H9 (cell line): ENCODE measurements around the gene ECD. TPM values are rescaled to one million over a fixed set of nuclear protein-coding genes. Genes with fewer than 3 reads are reported as not detected.

Experiments used
- DNase-seq: peaks from one replicate; pipeline ENCODE4 v3.0.0-alpha.2; 2017
- H2AFZ ChIP-seq: one replicate; pipeline ENCODE4 v1.6.1; 2013; ENCODE audit warnings: mild to moderate bottlenecking, low read length, control low read depth, moderate library complexity
- H2AK5ac ChIP-seq: 2 replicates; pipeline ENCODE4 v1.6.1; 2013; ENCODE audit warnings: low read length, control low read depth, mixed read lengths; ENCODE audit not compliant: insufficient read length
- H2BK120ac ChIP-seq: one replicate; pipeline ENCODE4 v1.6.1; 2013; ENCODE audit warnings: low read depth, mild to moderate bottlenecking, low read length, control low read depth, inconsistent platforms; ENCODE audit not compliant: poor library complexity, severe bottlenecking
- H2BK12ac ChIP-seq: 2 replicates; pipeline ENCODE4 v1.6.1; 2013; ENCODE audit warnings: low read length, control low read depth, mixed read lengths, low read depth; ENCODE audit not compliant: insufficient read length
- H2BK15ac ChIP-seq: 2 replicates; pipeline ENCODE4 v1.6.1; 2013; ENCODE audit warnings: low read depth, low read length, control low read depth
- H2BK20ac ChIP-seq: one replicate; pipeline ENCODE4 v1.6.1; 2013; ENCODE audit warnings: low read depth, mild to moderate bottlenecking, low read length, control low read depth, inconsistent platforms; ENCODE audit not compliant: poor library complexity, severe bottlenecking
- H2BK5ac ChIP-seq: 2 replicates; pipeline ENCODE4 v1.6.1; 2013; ENCODE audit warnings: low read length, control low read depth, mixed read lengths; ENCODE audit not compliant: insufficient read length
- H3K14ac ChIP-seq: 2 replicates; pipeline ENCODE4 v1.6.1; 2013; ENCODE audit warnings: low read length, control low read depth; ENCODE audit not compliant: insufficient read depth
- H3K18ac ChIP-seq: 2 replicates; pipeline ENCODE4 v1.6.1; 2013; ENCODE audit warnings: low read depth, mild to moderate bottlenecking, mixed read lengths, low read length, control low read depth; ENCODE audit not compliant: insufficient read length
- H3K23ac ChIP-seq: 2 replicates; pipeline ENCODE4 v1.6.1; 2013; ENCODE audit warnings: low read length, control low read depth, mixed read lengths, low read depth; ENCODE audit not compliant: insufficient read length
- H3K23me2 ChIP-seq: 2 replicates; pipeline ENCODE4 v1.6.1; 2013; ENCODE audit warnings: low read depth, mild to moderate bottlenecking, mixed read lengths, low read length, control low read depth; ENCODE audit not compliant: insufficient read length, poor library complexity, severe bottlenecking
- H3K27ac ChIP-seq: 2 replicates; pipeline ENCODE4 v1.5.1; 2013; ENCODE audit warnings: low read length, control low read depth, mixed read lengths, low read depth; ENCODE audit not compliant: insufficient read length
- H3K27me3 ChIP-seq: 2 replicates; pipeline ENCODE4 v1.6.1; 2013; ENCODE audit warnings: low read length, control low read depth, inconsistent platforms; ENCODE audit not compliant: insufficient read depth
- H3K4ac ChIP-seq: 2 replicates; pipeline ENCODE4 v1.6.1; 2013; ENCODE audit warnings: low read depth, mild to moderate bottlenecking, control low read depth, inconsistent platforms, low read length, moderate library complexity
- H3K4me1 ChIP-seq: 2 replicates; pipeline ENCODE4 v1.6.1; 2013; ENCODE audit warnings: low read length, control low read depth, inconsistent platforms; ENCODE audit not compliant: insufficient read depth
- H3K4me2 ChIP-seq: 2 replicates; pipeline ENCODE4 v1.6.1; 2013; ENCODE audit warnings: low read length, control low read depth, mixed read lengths; ENCODE audit not compliant: insufficient read length, insufficient read depth
- H3K56ac ChIP-seq: 2 replicates; pipeline ENCODE4 v1.6.1; 2013; ENCODE audit warnings: low read depth, mild to moderate bottlenecking, mixed read lengths, low read length, control low read depth; ENCODE audit not compliant: insufficient read length
- H3K79me1 ChIP-seq: 2 replicates; pipeline ENCODE4 v1.6.1; 2013; ENCODE audit warnings: low read depth, mild to moderate bottlenecking, moderate library complexity, low read length, control low read depth, inconsistent platforms; ENCODE audit not compliant: insufficient read depth, poor library complexity, severe bottlenecking
- H3K79me2 ChIP-seq: 2 replicates; pipeline ENCODE4 v1.6.1; 2013; ENCODE audit warnings: low read length, control low read depth, inconsistent platforms; ENCODE audit not compliant: insufficient read depth
- H3K9ac ChIP-seq: 2 replicates; pipeline ENCODE4 v1.6.1; 2013; ENCODE audit warnings: low read length, control low read depth, mixed read lengths; ENCODE audit not compliant: insufficient read length; ENCODE audit errors: extremely low read depth
- H3K9me3 ChIP-seq: one replicate; pipeline ENCODE4 v1.6.1; 2013; ENCODE audit warnings: low read depth, low read length, inconsistent platforms; ENCODE audit not compliant: control insufficient read depth
- H3T11ph ChIP-seq: one replicate; pipeline ENCODE4 v1.6.1; 2013; ENCODE audit warnings: mild to moderate bottlenecking, low read length, control low read depth, inconsistent platforms
- H4K20me1 ChIP-seq: one replicate; pipeline ENCODE4 v1.6.1; 2013; ENCODE audit not compliant: control insufficient read depth, insufficient read length, insufficient read depth
- H4K5ac ChIP-seq: 2 replicates; pipeline ENCODE4 v1.6.1; 2013; ENCODE audit warnings: low read depth, mild to moderate bottlenecking, mixed read lengths, low read length, control low read depth; ENCODE audit not compliant: insufficient read length
- H4K8ac ChIP-seq: replicated peaks from 2 replicates; pipeline ENCODE4 v1.6.1; 2013; ENCODE audit warnings: low read length, control low read depth, mixed read lengths, low read depth; ENCODE audit not compliant: insufficient read length
- H4K91ac ChIP-seq: 2 replicates; pipeline ENCODE4 v1.6.1; 2013; ENCODE audit warnings: low read depth, mild to moderate bottlenecking, moderate library complexity, mixed read lengths, low read length, control low read depth; ENCODE audit not compliant: insufficient read length
- H3K27ac Mint-ChIP-seq, 3 experiments: 2 replicates in 2 of 3; 3 replicates in 1 of 3; pipeline ENCODE4 v1.8.0; 2020 to 2021; ENCODE audit warnings: mixed read lengths in 3 of 3, mild to moderate bottlenecking in 1 of 3, moderate library complexity in 1 of 3
- H3K27me3 Mint-ChIP-seq: 2 replicates; pipeline ENCODE4 v1.8.0; 2021; ENCODE audit warnings: low read depth, mild to moderate bottlenecking, moderate library complexity, mixed read lengths
- H3K36me3 Mint-ChIP-seq, 3 experiments: 2 replicates in 2 of 3; 3 replicates in 1 of 3; pipeline ENCODE4 v1.8.0; 2020 to 2021; ENCODE audit warnings: low read depth in 3 of 3, mixed read lengths in 3 of 3; ENCODE audit not compliant: insufficient read depth in 1 of 3
- H3K4me1 Mint-ChIP-seq, 2 experiments: 2 replicates each; pipeline ENCODE4 v1.8.0; 2020; ENCODE audit warnings: mixed read lengths in 2 of 2
- H3K4me3 Mint-ChIP-seq, 2 experiments: 2 replicates in 1 of 2; 3 replicates in 1 of 2; pipeline ENCODE4 v1.8.0; 2020 to 2021; ENCODE audit warnings: mild to moderate bottlenecking in 2 of 2, mixed read lengths in 2 of 2, moderate library complexity in 1 of 2
- H3K9me3 Mint-ChIP-seq, 2 experiments: 2 replicates in 1 of 2; 3 replicates in 1 of 2; pipeline ENCODE4 v1.8.0; 2020; ENCODE audit warnings: mild to moderate bottlenecking in 2 of 2, mixed read lengths in 2 of 2, moderate library complexity in 1 of 2
- CTCF ChIP-seq: fragments of 200-600 bp; sonication (generic); conservative IDR thresholded peaks from 3 replicates; pipeline ENCODE4 v1.8.0; 2021; ENCODE audit warnings: antibody characterized with exemption, mild to moderate bottlenecking
- WGBS: extraction: QIAGEN DNeasy Blood & Tissue Kit; methylation state at CpG from one replicate; pipeline ENCODE4 v1.1.7; 2013; ENCODE audit warnings: missing lambda C conversion rate, low lambda C conversion rate, mixed read lengths; ENCODE audit not compliant: insufficient read length; ENCODE audit errors: extremely low coverage; 5-methylcytosine and 5-hydroxymethylcytosine counted together
- total RNA-seq: library from RNA; stranded (reverse); gene quantifications from 2 replicates; pipeline ENCODE4 v1.2.1, GENCODE V29; 2021

ECD gene
- total RNA-seq, 1 experiment from 2014 or later: 41.6 TPM

GRCh38 chr10:73168465-73168803, 626 bp upstream of the ECD start:
- H3K23ac ChIP-seq: no peak overlapping the region
- H3K27ac ChIP-seq: peak overlapping the region; percentile 34
- H3K14ac ChIP-seq: peak overlapping the region; percentile 21; the same call in 1 of the 2 replicates
- no peak overlapping the region for H4K8ac ChIP-seq
- WGBS: no CpG with 5 or more reads among the region's 6 CpGs
- no peaks in the 10 kb centered on the region for H3K9me3 ChIP-seq
- Mint-ChIP-seq H3K27ac (peak overlapping the region; percentile 95 to 99 (median 98)), H3K9me3 (peaks cover 0 to 3% of the 10 kb centered on the region in 2 experiments; a peak in 1 of 5 replicates), H3K27me3 (no peaks in the 10 kb centered on the region), H3K4me3 (peak overlapping the region; percentile 99 to 100), H3K4me1 (peaks cover 13 to 14% of the 10 kb centered on the region in 2 experiments), H3K36me3 (peaks cover 4 to 20% (median 9%) of the 10 kb centered on the region in 3 experiments)
- no peaks in the 10 kb centered on the region for H4K20me1 ChIP-seq
- no peak overlapping the region for H2BK5ac ChIP-seq
- peak overlapping the region; percentile 100 for H3K4me2 ChIP-seq
- no peak overlapping the region for H2BK15ac ChIP-seq
- no peak overlapping the region for H3K4ac ChIP-seq
- H2AK5ac ChIP-seq: no peak overlapping the region
- peak overlapping the region; percentile 54 for H3K18ac ChIP-seq
- H2BK20ac ChIP-seq: no peak overlapping the region
- no peak for TF ChIP-seq CTCF
- no peak for DNase-seq
- H3K23me2 ChIP-seq: peaks cover 7% of the 10 kb centered on the region
- H3K9ac ChIP-seq: peak overlapping the region; percentile 68
- H3K79me2 ChIP-seq: peaks cover 5% of the 10 kb centered on the region; the same call in 1 of the 2 replicates
- no peak overlapping the region for H2BK120ac ChIP-seq
- H4K91ac ChIP-seq: no peak overlapping the region
- H3K4me1 ChIP-seq: no peaks in the 10 kb centered on the region
- H4K5ac ChIP-seq: no peak overlapping the region
- no peak overlapping the region for H2AFZ ChIP-seq
- no peaks in the 10 kb centered on the region for H3K27me3 ChIP-seq
- no peak overlapping the region for H2BK12ac ChIP-seq
- no peak overlapping the region for H3K56ac ChIP-seq
- H3T11ph ChIP-seq: no peak overlapping the region
- H3K79me1 ChIP-seq: peaks cover 6% of the 10 kb centered on the region
